ENCODE results near the gene FRMD5.

Gene FRMD5

GRCh38 chr15:44093836-44094235 is 101.2 kb downstream of the FRMD5 start:
- DNase-seq (ENCODE audit: low read depth in 2 of 2) = no peak

DNA sequence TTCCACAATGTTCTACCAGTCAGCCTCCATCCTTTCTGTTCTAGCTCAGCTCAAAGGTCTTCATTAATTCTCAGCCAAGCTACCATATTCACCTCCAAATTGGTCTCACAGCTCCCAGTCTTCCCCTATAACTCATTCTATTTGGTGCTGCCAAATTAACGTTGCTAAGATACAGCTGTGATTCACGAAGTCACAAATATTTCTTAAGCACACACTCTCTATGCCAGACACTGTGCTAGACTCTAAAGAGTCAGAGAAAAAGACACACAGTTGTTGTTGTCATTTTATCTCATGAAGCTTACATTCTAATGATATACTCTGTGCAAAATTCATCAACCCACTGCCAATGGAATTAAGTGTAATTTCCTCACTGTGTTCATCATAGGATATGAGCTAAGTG is 102.8 kb downstream of the FRMD5 start:
- DNase-seq (ENCODE audit: low read depth in 2 of 2) = no peak

- no peak for DNase-seq (ENCODE audit: low read depth in 2 of 2)
These were observed 107.2 kb downstream of the FRMD5 start for GRCh38 chr15:44087578-44088465.

DNA sequence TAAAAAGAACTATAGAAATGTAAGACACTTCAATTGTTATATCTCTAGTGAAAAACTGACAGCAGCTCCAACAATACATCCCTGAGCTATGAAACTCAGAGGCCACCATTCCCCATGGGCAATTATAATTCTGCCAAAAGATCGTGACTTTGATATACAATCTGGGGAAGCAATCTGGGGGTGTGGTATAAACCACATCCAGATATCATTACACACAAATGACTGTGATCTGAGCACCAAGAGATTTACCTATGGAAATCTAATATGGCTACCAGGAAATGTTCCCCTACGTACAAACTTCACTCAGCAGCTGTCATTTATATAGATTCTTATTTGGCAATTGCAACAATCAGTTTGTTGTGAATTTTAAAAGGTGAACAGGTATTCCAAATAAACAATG is 110.3 kb downstream of the FRMD5 start:
- DNase-seq (ENCODE audit: low read depth in 2 of 2) = no peak

DNA sequence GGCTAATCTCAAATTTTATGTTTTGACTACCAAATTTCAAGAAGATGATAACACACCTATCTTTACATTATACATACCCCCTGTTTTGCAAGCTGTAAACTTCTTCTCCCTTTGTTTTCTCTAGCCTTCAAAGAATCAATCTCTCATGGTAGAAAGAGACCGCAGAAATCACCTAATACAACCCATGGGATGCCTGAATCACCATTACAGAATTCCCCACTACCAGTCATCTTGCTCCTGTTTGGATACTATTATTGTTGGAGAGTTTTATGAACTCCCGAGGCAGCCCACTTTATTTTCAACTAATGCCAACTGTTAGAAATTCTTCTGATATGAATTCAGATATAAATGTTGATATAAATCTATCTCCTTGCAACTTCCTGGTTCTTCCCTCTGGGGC is 110.9 kb downstream of the FRMD5 start:
- DNase-seq (ENCODE audit: low read depth in 2 of 2) = no peak

- DNase-seq (ENCODE audit: low read depth in 2 of 2) = no peak
These were observed 112.4 kb downstream of the FRMD5 start for GRCh38 chr15:44082558-44083157.

- no peak for DNase-seq (ENCODE audit: low read depth in 2 of 2)
These were observed 113.8 kb downstream of the FRMD5 start for GRCh38 chr15:44081026-44082013.

GRCh38 chr15:44075535-44075934 is 119.5 kb downstream of the FRMD5 start:
- no peak for DNase-seq (ENCODE audit: low read depth in 2 of 2)

GRCh38 chr15:44069489-44069888 is 125.6 kb downstream of the FRMD5 start:
- DNase-seq (ENCODE audit: low read depth in 2 of 2) = no peak

- no peak for DNase-seq (ENCODE audit: low read depth in 2 of 2)
These were observed 126.7 kb downstream of the FRMD5 start for GRCh38 chr15:44068347-44068746.

DNA sequence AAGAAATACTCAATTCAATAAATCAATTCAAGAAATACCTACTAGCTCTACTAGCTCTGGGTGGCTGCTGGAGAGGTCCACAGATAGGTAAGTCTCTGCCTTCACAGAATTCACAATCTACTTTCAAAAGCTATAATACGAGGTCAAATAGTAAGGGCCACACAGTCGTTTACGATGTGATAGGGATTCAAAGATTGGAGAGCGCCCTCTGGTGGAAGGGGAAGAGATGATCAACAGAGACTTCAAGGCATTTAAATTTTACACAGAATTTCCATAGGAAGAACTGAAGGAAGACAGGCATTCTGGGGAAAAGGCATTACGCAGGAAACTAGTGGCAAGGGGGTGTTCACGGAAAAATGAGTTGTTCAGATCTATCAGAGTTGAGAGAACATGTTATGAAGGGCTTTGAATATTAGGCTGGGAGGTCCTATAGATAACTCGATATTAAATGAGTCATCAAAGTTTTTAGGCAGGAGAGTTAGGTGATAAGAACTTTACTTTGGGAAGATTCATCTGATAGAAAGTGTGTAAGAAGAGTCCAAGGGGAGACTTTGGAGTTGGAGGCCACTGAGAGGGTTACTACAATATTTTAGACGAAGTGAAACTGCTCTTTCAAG is 128.8 kb downstream of the FRMD5 start:
- DNase-seq (ENCODE audit: low read depth in 2 of 2) = peak; percentile 1 to 5

DNA sequence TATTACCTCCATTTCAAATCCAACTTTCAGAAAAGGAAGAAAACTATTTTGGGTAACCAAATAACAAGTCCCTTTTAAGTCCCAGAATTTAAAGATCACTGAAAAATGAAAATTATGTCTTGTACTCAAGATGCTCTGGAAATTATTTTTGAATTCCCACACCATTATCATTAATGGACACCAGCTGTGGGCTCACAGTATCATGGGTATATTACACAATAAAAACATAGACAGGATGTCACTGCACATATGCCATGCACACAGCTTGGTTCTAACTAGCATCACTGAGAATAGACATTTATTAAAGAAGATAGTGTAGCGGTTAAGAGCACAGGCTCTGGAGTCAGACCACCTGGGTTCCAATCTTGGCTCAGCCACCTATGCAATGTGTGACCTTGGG is 130.4 kb downstream of the FRMD5 start:
- DNase-seq (ENCODE audit: low read depth in 2 of 2) = no peak

- no peak for DNase-seq (ENCODE audit: low read depth in 2 of 2)
These were observed 136.9 kb downstream of the FRMD5 start for GRCh38 chr15:44058126-44058525.

DNA sequence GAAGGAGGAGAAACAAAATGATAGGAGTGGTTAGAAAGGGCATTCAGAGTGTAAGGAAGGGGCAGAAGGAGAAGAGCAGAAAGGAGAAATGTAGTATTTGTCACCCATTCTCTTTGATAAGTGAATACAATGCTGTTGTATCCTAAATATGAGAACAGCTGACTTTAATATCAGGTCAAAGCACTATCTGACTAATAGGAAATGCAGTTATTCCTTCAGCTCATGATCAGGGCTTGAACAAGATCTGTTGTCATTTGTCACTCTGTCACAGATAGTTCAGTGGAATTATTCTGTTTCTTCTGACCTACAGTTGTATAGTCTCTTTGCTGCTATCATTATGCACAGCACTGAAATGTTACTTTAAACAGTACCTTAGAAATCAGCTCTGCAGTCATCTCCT is 149.4 kb downstream of the FRMD5 start:
- DNase-seq (ENCODE audit: low read depth in 2 of 2) = no peak

GRCh38 chr15:44045217-44045616 is 149.9 kb downstream of the FRMD5 start:
- no peak for DNase-seq (ENCODE audit: low read depth in 2 of 2)

DNA sequence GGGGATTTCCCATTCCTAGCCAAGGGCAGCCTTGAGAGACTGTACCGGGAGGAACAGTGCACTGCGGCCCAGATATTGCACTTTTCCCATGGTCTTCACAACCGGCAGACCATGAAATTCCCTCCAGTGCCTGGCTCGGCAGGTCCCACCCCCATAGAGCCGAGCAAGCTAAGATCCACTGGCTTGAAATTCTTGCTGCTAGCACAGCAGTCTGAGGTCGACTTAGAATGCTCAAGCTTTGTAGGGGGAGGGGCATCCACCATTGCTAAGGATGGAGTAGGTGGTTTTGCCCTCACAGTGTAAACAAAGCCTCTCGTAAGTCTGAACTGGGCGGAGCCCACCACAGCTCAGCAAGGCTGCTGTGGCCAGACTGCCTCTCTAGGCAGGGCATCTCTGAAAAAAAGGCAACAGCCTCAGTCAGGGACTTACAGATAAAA is 156.3 kb downstream of the FRMD5 start:
- no peak for DNase-seq (ENCODE audit: low read depth in 2 of 2)

GRCh38 chr15:44035781-44036699 is 159.0 kb downstream of the FRMD5 start:
- DNase-seq (ENCODE audit: low read depth in 2 of 2) = no peak

GRCh38 chr15:44034933-44035624 is 160.0 kb downstream of the FRMD5 start:
- no peak for DNase-seq (ENCODE audit: low read depth in 2 of 2)

DNA sequence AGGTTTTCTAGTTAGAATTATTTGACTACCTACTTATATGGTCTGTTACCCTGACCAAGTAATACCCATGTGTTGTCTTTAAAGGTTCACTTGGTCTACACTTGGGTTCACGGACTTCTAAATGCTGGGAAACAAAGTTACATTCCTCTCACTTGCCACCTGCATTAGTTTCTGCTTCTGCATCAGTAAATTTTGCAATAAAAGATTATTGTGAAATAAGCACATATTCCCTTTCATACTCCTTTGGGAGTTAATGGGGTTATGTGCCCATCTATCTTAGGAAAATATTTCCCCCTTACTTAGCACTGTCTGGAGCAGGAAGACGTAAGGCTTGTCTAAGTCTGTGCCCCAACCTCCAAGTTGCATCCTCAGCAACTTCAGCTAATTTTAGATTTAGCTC is 160.7 kb downstream of the FRMD5 start:
- DNase-seq (ENCODE audit: low read depth in 2 of 2) = no peak

GRCh38 chr15:44033894-44034293 is 161.2 kb downstream of the FRMD5 start:
- DNase-seq (ENCODE audit: low read depth in 2 of 2) = no peak
